GM19372 (cell line): ENCODE measurements around the gene TAGLN2.

Experiments
- ATAC-seq: cut with Tn5 transposase; IDR thresholded peaks from one replicate; pipeline ENCODE4 v1.9.1; 2021; ENCODE audit warnings: mild to moderate bottlenecking, low read depth, moderate library complexity; ENCODE audit not compliant: unreplicated experiment

Gene TAGLN2

GRCh38 chr1:159924025-159924790 is 1.1 kb downstream of the TAGLN2 start:
- ATAC-seq = no peak

GRCh38 chr1:159923203-159924024 is 1.9 kb downstream of the TAGLN2 start:
- peak; percentile 21 for ATAC-seq

DNA sequence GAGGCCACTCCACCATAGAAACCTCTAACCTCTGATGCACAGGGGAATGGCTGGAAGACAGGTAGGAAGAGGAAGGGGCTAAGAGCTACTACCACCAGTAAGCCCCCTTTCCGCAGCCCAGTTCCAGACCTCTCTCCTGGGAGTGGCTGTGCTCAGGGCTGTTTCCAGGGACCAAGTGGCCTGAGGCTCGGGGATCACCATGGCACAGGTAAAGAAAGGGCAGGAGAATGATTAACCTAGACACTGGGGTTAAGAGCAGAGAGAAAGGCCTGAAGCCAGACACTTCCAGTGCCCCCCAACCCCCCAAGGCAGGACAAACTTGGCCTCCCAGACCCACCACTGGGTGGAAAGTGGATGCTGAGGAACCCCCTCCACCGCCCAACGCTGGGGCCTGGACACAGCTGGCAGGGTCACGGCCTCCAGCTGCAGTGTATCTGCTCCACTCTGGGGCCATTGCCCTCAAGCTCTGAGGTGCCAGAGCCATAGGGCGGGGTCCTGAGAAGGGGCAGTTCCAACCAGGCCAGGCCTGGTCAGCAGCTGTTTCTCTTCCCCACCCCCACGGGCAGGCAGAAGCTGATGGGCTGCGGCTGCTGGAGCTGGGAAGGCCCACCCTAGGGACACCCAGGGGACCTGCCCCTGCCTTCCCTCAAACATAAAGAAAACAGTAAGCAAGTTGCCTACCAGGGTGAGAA is 2.6 kb downstream of the TAGLN2 start:
- ATAC-seq = no peak

GRCh38 chr1:159921700-159922504 is 3.4 kb downstream of the TAGLN2 start:
- no peak for ATAC-seq

GRCh38 chr1:159921251-159921650 is 4.1 kb downstream of the TAGLN2 start:
- ATAC-seq = no peak

- ATAC-seq = no peak
These were observed 4.7 kb downstream of the TAGLN2 start for GRCh38 chr1:159920651-159921050.

GRCh38 chr1:159920202-159920601 is 5.1 kb downstream of the TAGLN2 start:
- ATAC-seq = no peak

DNA sequence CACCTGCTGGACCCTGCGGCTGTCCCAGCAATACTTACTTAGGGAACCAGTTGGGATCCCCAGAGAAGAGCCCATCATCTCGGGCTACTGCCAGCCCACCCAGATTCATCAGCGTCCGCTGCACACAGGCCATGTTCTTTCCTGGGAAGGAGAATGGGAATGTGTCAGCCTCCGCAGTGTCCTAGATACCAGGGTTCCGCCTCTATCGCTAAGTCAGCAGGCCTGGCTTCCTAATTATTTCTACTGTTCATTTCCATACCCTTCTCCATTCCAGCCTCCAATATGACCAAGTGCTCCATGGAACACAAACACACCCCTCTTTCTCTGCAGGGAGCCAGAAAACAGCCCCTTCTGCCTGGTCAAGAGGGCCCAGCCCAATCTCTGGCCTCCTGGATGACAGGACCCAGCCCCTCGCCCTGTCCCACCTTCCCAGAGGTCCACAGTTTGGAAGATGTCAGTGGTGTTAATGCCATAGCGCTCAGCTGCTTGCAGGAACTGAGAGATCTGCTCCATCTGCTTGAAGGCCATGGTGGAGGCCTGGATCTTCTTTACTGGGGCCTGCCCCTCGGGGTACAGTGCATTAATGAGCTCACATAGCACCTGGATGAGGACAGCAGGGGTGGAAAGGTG is 6.0 kb downstream of the TAGLN2 start:
- ATAC-seq = no peak

DNA sequence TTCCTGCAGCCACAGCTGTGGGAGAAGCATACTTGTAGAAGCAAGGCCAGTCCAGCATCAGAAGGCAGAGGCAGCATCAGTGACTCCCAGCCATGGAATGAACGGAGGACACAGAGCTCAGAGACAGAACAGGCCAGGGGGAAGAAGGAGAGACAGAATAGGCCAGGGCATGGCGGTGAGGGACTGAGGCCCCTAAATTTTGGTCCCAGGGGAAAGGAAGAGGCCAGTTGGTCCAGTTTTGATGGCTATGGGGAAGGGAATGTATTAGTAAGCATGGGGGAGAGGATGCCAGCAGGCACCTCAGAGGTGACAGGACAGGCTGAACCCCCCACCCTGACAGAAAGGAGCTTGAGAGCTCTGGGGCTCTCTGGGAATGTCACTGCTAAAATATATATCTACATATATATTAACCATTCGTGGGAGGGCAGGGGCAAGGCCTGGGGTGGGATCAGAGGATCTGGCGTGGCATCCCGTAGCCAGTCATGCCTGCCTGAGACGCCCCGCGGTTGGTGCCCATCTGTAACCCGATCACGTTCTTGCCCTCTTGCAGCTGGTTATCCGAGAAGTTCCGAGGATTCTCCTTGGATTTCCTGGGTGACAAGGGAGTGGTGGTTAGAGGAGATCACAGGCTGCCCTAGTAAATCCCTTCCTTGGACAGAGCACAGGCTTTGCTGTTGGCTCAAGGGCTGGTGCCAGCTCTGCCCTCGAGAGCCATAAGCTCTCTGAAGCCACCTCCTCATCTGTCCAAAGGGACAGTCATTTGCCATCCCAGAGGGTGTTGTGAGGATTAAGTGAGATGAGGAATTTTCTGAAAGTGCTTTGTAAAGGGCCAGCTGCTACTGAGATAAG is 6.7 kb downstream of the TAGLN2 start:
- ATAC-seq = no peak

DNA sequence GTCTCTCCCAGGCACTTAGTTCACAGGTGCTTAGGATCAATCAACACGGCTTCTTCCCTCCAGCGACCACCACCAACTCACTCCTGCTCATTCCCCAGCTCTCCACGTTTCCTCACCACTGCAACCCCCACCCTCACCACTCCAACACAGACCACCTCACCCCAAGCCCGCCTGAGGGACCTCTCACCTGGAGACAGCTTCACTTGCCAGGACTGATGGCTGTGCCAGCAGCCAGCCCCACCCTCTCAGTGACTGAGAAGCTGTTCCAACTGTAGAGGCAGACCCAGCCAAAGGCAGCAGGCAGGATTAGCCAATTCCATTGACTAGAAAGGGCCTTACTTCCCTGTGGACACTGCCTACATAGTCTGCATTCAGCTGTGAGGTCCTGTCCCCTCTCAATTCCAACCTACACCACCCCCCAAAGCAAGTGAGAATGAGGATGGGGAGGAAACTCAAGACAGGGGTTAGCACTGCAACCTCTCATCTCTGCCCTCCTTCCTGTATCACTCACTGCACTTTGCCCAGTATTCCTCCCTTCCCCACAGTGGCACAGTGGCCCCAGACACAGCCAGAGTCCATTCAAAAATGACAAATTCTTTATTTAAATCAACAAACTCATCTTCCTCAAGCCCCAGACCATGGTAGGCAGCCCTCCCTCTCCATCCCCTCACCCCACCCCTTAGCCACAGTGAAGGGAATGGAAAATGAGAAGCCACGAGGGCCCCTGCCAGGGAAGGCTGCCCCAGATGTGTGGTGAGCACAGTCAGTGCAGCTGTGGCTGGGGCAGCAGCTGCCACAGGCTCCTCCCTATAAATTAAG is 7.6 kb downstream of the TAGLN2 start:
- no peak for ATAC-seq

- no peak for ATAC-seq
These were observed 8.9 kb downstream of the TAGLN2 start for GRCh38 chr1:159916242-159917051.

DNA sequence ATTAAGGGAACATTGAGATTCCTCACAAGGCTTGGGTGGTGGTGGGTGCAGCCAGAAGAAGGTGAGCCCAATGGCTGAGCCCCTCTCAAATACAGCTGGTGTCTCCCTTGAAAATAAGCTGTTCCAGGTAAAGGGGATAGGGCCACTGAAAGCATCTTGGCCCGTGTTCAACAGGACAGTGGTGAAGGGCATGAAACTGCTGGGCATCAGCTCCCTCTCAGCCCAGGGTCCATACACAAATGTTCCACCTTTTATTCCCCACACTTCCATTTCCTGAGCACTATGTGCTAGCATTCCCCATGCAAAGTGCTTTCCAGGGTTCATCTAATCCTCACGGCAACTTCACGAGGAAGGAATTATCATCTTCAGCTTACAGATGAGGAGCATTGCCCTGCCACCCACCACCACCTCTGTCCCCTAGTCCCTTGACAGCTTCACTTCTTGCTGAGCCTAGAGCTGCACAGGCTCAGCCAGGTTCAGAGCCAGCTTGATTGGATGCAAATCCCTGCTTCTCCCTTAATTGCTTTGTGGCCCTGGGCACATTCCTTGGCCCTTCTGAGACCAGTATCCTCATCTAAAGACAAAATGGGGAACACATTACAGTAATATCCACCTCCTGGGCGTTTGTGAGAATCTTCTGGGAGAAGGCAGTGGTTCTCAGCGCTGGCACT is 9.6 kb downstream of the TAGLN2 start:
- ATAC-seq = no peak

GRCh38 chr1:159914252-159915018 is 10.9 kb downstream of the TAGLN2 start:
- no peak for ATAC-seq

DNA sequence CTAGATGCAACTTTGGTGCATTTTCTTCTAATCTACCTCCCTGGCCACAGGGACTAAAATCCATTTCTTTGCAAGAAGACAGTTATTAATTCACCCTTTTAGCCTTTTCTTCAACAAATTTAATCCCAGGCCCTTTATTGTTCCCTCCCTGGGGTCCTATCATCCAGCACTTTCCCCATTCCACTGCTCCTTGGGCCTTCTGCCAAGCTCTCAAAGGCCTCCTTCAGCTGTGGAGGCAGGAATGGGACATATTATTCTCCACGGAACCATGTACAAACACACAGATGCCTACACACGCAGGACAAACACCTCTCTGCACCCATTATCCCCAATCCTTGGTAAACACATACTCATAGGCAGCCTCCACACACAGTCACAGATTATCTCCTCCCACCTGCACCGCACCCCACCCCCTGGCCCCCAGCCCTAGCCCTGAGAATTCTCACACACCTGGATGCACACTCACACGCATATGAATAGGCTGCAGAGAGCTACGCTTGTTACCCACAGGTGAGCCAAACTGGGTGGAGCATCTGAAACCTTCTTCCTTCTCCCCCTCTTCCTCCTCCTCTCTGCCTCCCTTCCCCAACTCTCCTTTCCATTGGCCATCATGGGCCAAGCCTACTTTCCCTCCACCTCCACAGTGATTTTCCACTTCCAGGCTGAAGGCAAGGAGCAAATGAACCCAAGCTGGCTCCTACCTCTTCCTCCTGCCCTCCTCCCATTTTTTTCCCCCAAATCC is 11.7 kb downstream of the TAGLN2 start:
- ATAC-seq = no peak

GRCh38 chr1:159911326-159912070 is 13.8 kb downstream of the TAGLN2 start:
- ATAC-seq = no peak
